Tibial artery (tissue), 4 donors: Measurements from ENCODE around the gene PSEN1.
A peak's percentile ranks its signal among the peaks of the same experiment; 100 is the strongest.
"Not testable (repeated sequence)": the region's sequence is repeated elsewhere in the genome, so short reads cannot be mapped to it uniquely, and the experiment has no call there.

Source experiments
- DNase-seq, 2 donors: peaks; one replicate each; pipeline ENCODE4 v3.0.0-alpha.2; 2019
- H3K27ac ChIP-seq, 2 donors: fragments of 200-600 bp; sonication (generic) in 1 of 2; 1 replicate in 1 of 2; 2 replicates in 1 of 2; pipeline ENCODE4 v1.5.1; 2018 to 2019; ENCODE audit warnings: mild to moderate bottlenecking in 1 of 2
- H3K27me3 ChIP-seq, 2 donors: fragments of 200-600 bp; sonication (generic) in 1 of 2; one replicate each; pipeline versions ENCODE4 v1.5.1 to v1.6.0; 2016 to 2019
- H3K36me3 ChIP-seq, 3 donors: fragments of 200-600 bp; sonication (generic) in 2 of 3; one replicate each; pipeline ENCODE4 v1.5.1; 2016 to 2019; ENCODE audit warnings: mild to moderate bottlenecking in 2 of 3
- H3K4me1 ChIP-seq, 4 donors: fragments of 200-600 bp; sonication (generic) in 2 of 4; 1 replicate in 3 of 4; 2 replicates in 1 of 4; pipeline ENCODE4 v1.5.1; 2016 to 2019
- H3K4me3 ChIP-seq, 2 donors: fragments of 200-600 bp; sonication (generic) in 1 of 2; 1 replicate in 1 of 2; 2 replicates in 1 of 2; pipeline ENCODE4 v1.5.1; 2018 to 2019; ENCODE audit warnings: mild to moderate bottlenecking in 2 of 2
- H3K9me3 ChIP-seq, 3 donors: fragments of 200-600 bp; sonication (generic) in 1 of 3; one replicate each; pipeline ENCODE4 v1.5.1; 2016 to 2019
- intact Hi-C: fragments of 100-400 bp; cut with DNase I; formaldehyde crosslinking; loops from one replicate; pipeline ENCODE4 v1.15.0; 2023; ENCODE audit warnings: low total_unique reads
- TF ChIP-seq, protein P1 (sequence below), 2 experiments: fragments of 200-600 bp in 1 of 2; fragments of 450-650 bp in 1 of 2; IDR thresholded peaks; one replicate each; pipeline ENCODE4 v1.5.1; 2017 to 2019; ENCODE audit warnings: antibody characterized with exemption in 2 of 2, mild to moderate bottlenecking in 1 of 2, moderate library complexity in 1 of 2

The PSEN1 gene

GRCh38 chr14:73172500-73172899, 36.2 kb downstream of the PSEN1 start:
- no peaks in the 10 kb centered on the region for H3K27me3 ChIP-seq
- intact Hi-C loops, result loop anchor here (5.0 kb wide), 1 partner anchor 300 kb away; no protein-coding TSS in a partner anchor

GRCh38 chr14:73173092-73173735, 36.9 kb downstream of the PSEN1 start:
- Histone ChIP-seq H3K9me3 (no peaks in the 10 kb centered on the region), H3K4me3 (no peak overlapping the region), H3K27me3 (no peaks in the 10 kb centered on the region), H3K36me3 (peaks cover 66 to 90% (median 69%) of the 10 kb centered on the region in 3 donors), H3K27ac (no peak overlapping the region), H3K4me1 (no peaks in the 10 kb centered on the region)
- intact Hi-C loops, result loop anchor here (5.0 kb wide), 1 partner anchor 299 kb away; no protein-coding TSS in a partner anchor
- DNase-seq, result no peak
- TF ChIP-seq, protein P1, sequence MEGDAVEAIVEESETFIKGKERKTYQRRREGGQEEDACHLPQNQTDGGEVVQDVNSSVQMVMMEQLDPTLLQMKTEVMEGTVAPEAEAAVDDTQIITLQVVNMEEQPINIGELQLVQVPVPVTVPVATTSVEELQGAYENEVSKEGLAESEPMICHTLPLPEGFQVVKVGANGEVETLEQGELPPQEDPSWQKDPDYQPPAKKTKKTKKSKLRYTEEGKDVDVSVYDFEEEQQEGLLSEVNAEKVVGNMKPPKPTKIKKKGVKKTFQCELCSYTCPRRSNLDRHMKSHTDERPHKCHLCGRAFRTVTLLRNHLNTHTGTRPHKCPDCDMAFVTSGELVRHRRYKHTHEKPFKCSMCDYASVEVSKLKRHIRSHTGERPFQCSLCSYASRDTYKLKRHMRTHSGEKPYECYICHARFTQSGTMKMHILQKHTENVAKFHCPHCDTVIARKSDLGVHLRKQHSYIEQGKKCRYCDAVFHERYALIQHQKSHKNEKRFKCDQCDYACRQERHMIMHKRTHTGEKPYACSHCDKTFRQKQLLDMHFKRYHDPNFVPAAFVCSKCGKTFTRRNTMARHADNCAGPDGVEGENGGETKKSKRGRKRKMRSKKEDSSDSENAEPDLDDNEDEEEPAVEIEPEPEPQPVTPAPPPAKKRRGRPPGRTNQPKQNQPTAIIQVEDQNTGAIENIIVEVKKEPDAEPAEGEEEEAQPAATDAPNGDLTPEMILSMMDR (IDR thresholded peaks at IDR 0.05), result peak; percentile 5 to 30

More at GRCh38 chr14:73172500-73172899, 36.2 kb downstream of the PSEN1 start:
- no peak for DNase-seq
- no peak overlapping the region for H3K27ac ChIP-seq
- no peaks in the 10 kb centered on the region for H3K9me3 ChIP-seq
- H3K4me3 ChIP-seq, result no peak overlapping the region
- peaks cover 70 to 88% (median 71%) of the 10 kb centered on the region in 3 donors for H3K36me3 ChIP-seq
- no peaks in the 10 kb centered on the region for H3K4me1 ChIP-seq
- TF ChIP-seq, protein P1 (IDR thresholded peaks at IDR 0.05), result no peak

DNA sequence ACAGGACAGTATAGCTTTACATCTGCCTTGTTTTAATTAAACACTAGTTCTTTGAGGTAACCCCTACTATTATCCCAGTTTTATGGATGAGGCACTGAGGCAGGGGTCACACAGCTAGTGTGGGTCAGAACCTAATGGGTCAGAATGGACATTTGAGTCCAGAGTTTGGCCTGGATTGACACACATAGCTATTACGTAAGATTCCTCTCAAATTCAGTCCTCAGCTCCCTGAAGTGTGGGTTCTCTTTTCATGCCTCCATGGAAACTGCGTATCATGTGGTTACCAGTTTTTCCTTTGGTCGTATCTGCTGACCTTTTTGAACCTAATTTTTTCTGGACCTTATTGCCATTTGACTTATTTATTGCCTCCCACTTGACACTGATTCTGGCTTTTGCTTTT, 40.4 kb downstream of the PSEN1 start:
- TF ChIP-seq, protein P1 (IDR thresholded peaks at IDR 0.05), result no peak

DNA sequence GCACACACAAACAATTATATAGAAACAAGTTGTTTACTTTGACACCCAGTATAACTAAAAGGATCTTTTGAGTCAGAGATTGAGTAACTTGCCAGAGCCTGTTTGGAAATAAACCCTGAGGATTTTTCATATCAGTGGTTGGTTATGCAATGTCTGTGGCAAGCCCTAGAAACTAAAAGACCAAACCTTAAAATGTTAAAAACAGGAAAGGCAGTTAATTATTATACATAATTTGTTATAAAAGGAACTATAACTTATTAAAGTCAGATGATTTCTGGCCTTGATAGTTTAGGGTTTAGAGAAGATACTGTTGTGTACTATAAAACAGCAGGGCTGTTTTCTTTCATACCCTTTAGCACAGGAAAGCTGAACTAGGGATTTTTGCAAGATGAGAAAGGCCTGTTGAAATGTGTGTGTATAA, 44.1 kb downstream of the PSEN1 start:
- no peak for DNase-seq
- Histone ChIP-seq H3K9me3 (no peaks in the 10 kb centered on the region), H3K4me1 (peaks cover 0 to 4% (median 0%) of the 10 kb centered on the region in 4 donors), H3K36me3 (peaks cover 10 to 29% (median 16%) of the 10 kb centered on the region in 3 donors), H3K4me3 (no peak overlapping the region), H3K27me3 (no peaks in the 10 kb centered on the region), H3K27ac (peak overlapping the region in 1 of 2 donors; percentile 57)
- intact Hi-C loops, result no loop called here
- TF ChIP-seq, protein P1 (IDR thresholded peaks at IDR 0.05), result no peak

More for the DNA sequence above, 40.4 kb downstream of the PSEN1 start:
- Histone ChIP-seq H3K27me3 (no peaks in the 10 kb centered on the region), H3K4me1 (peaks cover 0 to 4% (median 0%) of the 10 kb centered on the region in 4 donors), H3K27ac (no peak overlapping the region), H3K4me3 (no peak overlapping the region), H3K36me3 (peaks cover 46 to 66% (median 51%) of the 10 kb centered on the region in 3 donors), H3K9me3 (no peaks in the 10 kb centered on the region)
- DNase-seq, result no peak
- intact Hi-C loops, result no loop called here

DNA sequence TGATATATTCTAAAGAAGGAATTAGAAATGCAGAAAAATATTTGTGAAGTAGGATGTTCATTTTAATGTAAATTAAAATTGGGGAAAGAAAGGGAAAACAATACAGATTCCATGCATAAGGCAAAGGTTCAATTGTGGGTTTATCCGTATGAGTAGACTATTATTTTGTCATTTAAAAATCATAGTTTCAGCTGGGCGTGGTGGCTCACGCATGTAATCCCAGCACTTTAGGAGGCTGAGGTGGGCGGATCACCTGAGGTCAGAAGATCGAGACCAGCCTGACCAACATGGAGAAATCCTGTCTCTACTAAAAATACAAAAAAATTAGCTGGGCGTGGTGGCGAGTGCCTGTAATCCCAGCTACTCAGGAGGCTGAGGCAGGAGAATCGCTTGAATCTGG, 44.7 kb downstream of the PSEN1 start:
- H3K4me1 ChIP-seq, DNase-seq, H3K27me3 ChIP-seq, H3K27ac ChIP-seq, intact Hi-C loops, H3K4me3 ChIP-seq, H3K9me3 ChIP-seq: not testable (repeated sequence)
- H3K36me3 ChIP-seq, result peaks cover 5 to 25% (median 16%) of the 10 kb centered on the region in 3 donors

GRCh38 chr14:73188501-73188911, 52.2 kb downstream of the PSEN1 start:
- TF ChIP-seq, protein P1 (IDR thresholded peaks at IDR 0.05), result no peak
- H3K27ac ChIP-seq, result no peak overlapping the region
- no peak overlapping the region for H3K4me3 ChIP-seq
- no peaks in the 10 kb centered on the region for H3K9me3 ChIP-seq
- no peaks in the 10 kb centered on the region for H3K27me3 ChIP-seq
- intact Hi-C loops, result no loop called here
- H3K36me3 ChIP-seq, result peaks cover 40 to 73% (median 59%) of the 10 kb centered on the region in 3 donors
- DNase-seq, result no peak
- H3K4me1 ChIP-seq, result no peaks in the 10 kb centered on the region
